ENCODE data around the gene ZNF470.

Gene ZNF470

GRCh38 chr19:56611288-56611687, 44.0 kb downstream of the ZNF470 start:
- no peak for DNase-seq

- no peak for DNase-seq
Measured at GRCh38 chr19:56612737-56613136, 45.5 kb downstream of the ZNF470 start.

- no peak for DNase-seq
Measured at GRCh38 chr19:56613639-56614038, 46.4 kb downstream of the ZNF470 start.

DNA sequence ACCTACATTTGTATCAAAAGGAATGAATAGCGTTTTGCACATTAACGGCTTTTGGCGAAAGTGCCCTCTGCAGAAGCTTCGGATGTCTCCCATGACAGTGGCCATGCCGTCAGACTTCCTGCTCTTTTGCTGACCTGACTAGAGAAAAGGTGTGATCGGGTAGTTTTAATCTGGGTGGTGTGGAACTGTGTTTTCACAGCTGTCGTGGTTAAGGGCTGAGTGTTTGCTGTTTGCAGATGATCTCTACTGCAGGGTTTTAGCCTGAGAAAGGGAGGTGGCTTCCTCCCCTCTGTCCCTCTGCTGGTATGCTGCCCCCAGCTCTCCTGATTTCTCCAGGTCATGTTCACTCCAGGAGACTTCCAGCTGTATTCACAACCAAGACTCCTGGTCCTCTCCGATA, 50.3 kb downstream of the ZNF470 start:
- no peak for DNase-seq

DNA sequence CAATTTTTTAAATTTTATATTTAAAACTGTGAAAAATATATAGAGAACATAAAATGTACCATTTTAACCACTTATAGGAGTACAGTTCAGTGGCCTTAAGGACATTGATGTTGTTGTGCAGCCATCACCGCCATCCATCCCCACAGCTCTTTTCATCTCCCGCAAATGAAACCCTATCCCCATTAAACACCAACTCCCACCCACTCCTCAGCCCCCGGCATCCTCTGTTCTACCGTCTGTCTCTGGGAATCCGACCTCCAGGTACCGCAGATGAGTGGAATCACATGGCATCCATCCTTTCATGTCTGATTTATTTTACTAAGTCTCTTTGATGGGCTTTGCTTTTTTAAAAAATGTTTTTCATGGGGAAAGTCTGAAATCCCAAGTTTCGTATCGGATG, 51.9 kb downstream of the ZNF470 start:
- DNase-seq: no peak

DNA sequence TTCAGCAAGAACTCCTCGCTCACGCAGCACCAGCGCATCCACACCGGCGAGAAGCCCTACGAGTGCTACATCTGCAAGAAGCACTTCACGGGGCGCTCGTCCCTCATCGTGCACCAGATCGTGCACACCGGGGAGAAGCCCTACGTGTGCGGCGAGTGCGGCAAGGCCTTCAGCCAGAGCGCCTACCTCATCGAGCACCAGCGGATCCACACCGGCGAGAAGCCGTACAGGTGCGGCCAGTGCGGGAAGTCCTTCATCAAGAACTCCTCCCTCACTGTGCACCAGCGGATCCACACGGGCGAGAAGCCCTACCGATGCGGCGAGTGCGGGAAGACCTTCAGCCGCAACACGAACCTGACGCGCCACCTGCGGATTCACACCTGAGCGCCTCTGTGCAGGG, 55.1 kb downstream of the ZNF470 start:
- DNase-seq: no peak

DNA sequence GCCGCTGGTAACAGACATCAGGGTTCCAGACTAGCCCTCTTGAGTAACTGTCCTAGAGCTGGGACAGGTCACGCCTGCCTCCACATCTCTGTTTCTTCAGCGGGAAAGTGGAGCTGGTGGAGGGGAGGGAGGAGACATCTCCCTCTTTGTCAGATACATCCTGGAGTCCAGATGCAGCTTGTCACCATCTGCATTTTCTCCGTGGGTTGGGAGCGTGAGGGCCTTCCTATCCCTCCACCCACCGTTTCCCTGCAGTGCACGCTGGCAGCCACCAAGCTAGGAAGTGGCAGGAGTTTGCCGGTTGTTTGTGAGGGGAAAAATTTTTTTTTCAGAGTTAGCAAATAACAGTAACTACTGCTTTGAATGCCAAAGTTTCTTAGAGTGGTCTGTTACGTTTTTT, 55.7 kb downstream of the ZNF470 start:
- DNase-seq: no peak

GRCh38 chr19:56625708-56626107, 58.4 kb downstream of the ZNF470 start:
- DNase-seq: no peak

DNA sequence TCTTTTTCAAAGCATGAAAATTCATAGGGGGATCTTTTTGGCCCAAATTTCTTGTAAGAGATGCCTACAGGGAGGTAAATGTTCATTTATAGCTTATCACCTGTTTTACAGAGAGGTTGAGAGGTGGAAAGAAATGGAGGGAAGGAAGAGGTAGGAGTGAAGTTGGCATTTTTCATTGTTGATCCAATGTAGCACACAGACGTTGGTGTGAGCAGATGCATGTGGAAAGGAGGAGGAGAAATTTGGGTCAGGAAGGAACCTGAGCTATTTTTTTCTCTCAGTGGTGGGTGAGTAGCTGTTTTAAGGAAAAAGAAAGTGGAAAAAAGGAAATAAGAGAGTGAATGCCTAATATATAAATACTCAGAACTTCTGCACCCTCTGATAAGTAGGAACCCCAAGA, 65.8 kb downstream of the ZNF470 start:
- DNase-seq: no peak

DNA sequence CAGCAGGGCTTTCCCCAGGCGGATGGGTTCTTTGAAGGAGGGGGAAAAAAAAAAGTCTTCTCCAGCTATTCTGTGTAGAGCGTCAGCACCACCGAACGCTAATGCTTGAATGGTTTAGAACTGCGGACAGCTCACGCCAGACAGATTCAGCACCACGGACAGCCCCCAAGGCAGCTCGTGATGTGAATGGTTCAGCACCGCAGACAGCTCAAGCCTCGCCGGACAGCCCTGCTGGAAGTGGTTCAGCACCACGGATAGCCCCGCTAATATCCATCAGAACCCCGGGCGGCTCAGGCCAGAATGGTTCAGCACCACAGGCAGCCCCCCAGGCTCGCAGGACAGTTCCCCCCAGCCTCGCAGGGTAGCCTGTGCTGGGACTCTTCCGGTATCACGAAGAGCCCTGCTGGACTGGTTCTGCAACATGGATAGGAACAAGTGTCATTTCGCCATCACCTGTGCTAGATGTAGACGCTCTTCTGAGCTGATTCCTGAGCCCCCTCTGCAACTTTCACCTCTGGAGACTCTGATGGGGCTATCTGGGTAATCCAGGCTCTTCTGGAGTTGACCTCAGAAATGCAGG, 70.8 kb downstream of the ZNF470 start:
- no peak for DNase-seq

All from NCI-H2171 (cell line).